Endothelial cell of umbilical vein (primary cell): ENCODE data around the gene RANBP3. TPM values are rescaled to one million over a fixed set of nuclear protein-coding genes. Genes with fewer than 3 reads are reported as not detected.

Experiments used
- BruUV-seq: library from RNA; stranded (reverse); fragments of 400-500 nt; replicated peaks from 2 replicates; lab custom pipeline; 2021; lab: Mats Ljungman, UMichigan
- CTCF ChIA-PET: fragments of 300-600, 350-600 bp; sonication (Branson Sonifier 250); formaldehyde crosslinking; loops from one replicate; lab custom pipeline; 2021; ENCODE audit warnings: antibody characterized with exemption, inconsistent platforms; lab: Charles Lee
- POLR2A ChIA-PET: fragments of 300-600, 350-600 bp; sonication (Branson Sonifier 250); formaldehyde crosslinking; loops from one replicate; lab custom pipeline; 2021; ENCODE audit warnings: antibody characterized with exemption, inconsistent platforms; lab: Charles Lee
- DNase-seq: peaks from one replicate; pipeline ENCODE4 v3.0.0-alpha.2; 2011; ENCODE audit warnings: low read depth, low spot score
- FAIRE-seq: peaks from 2 replicates; lab custom pipeline; 2011; peaks lifted over from hg19 to GRCh38; lab: Jason Lieb, UNC
- H2AFZ ChIP-seq: 2 replicates; pipeline ENCODE4 v1.6.0; 2012; ENCODE audit warnings: low read depth, low read length, control low read depth, inconsistent platforms
- H3K27ac ChIP-seq: 2 replicates; pipeline ENCODE4 v1.5.1; 2011; ENCODE audit warnings: low read depth, mild to moderate bottlenecking, control low read depth, low read length, moderate library complexity; ENCODE audit not compliant: insufficient read depth
- H3K27me3 ChIP-seq, 2 experiments: 2 replicates each; pipeline versions ENCODE4 v1.6.0 to v1.6.1; 2011; ENCODE audit warnings: low read length in 2 of 2, mixed read lengths in 1 of 2; ENCODE audit not compliant: control insufficient read depth in 2 of 2, insufficient read depth in 2 of 2
- H3K36me3 ChIP-seq, 2 experiments: 2 replicates in 1 of 2; 3 replicates in 1 of 2; pipeline ENCODE4 v1.5.1; 2011; ENCODE audit warnings: low read length in 2 of 2, mild to moderate bottlenecking in 1 of 2, moderate library complexity in 1 of 2; ENCODE audit not compliant: control insufficient read depth in 2 of 2, insufficient read depth in 2 of 2; ENCODE audit errors: extremely low read depth in 1 of 2
- H3K4me1 ChIP-seq: 3 replicates; pipeline ENCODE4 v1.5.1; 2011; ENCODE audit warnings: mild to moderate bottlenecking, low read length; ENCODE audit not compliant: control insufficient read depth, insufficient read depth; ENCODE audit errors: extremely low read depth
- H3K4me2 ChIP-seq: 2 replicates; pipeline ENCODE4 v1.6.1; 2011; ENCODE audit warnings: low read length, control low read depth, mixed read lengths; ENCODE audit not compliant: insufficient read depth
- H3K4me3 ChIP-seq, 3 experiments: fragments of 200-600 bp in 1 of 3; sonication (generic), shearing (Covaris generic) in 1 of 3; replicated peaks in 1 of 3; 2 replicates each; pipeline ENCODE4 v1.5.1; 2011 to 2016; ENCODE audit warnings: control low read depth in 3 of 3, low read length in 3 of 3, mild to moderate bottlenecking in 2 of 3, inconsistent platforms in 1 of 3, low read depth in 1 of 3, moderate library complexity in 1 of 3; ENCODE audit not compliant: insufficient read depth in 1 of 3
- H3K79me2 ChIP-seq: 2 replicates; pipeline ENCODE4 v1.6.0; 2012; ENCODE audit warnings: low read length, inconsistent platforms; ENCODE audit not compliant: control insufficient read depth, insufficient read depth
- H3K9ac ChIP-seq: replicated peaks from 2 replicates; pipeline ENCODE3; 2011; ENCODE audit warnings: low read length, control low read depth; ENCODE audit not compliant: insufficient read depth; ENCODE audit errors: extremely low read depth
- H3K9me1 ChIP-seq: replicated peaks from 3 replicates; pipeline ENCODE4 v1.6.0; 2011; ENCODE audit warnings: mild to moderate bottlenecking, low read length; ENCODE audit not compliant: control insufficient read depth, insufficient read depth; ENCODE audit errors: extremely low read depth
- H3K9me3 ChIP-seq: replicated peaks from 2 replicates; pipeline ENCODE4 v1.5.1; 2012; ENCODE audit warnings: low read length, inconsistent platforms; ENCODE audit not compliant: control insufficient read depth, insufficient read depth
- H4K20me1 ChIP-seq: replicated peaks from 2 replicates; pipeline ENCODE3; 2011; ENCODE audit warnings: mild to moderate bottlenecking, low read length; ENCODE audit not compliant: control insufficient read depth, insufficient read depth; ENCODE audit errors: extremely low read depth
- EZH2 ChIP-seq: IDR thresholded peaks from 2 replicates; pipeline ENCODE4 v1.6.1; 2012; ENCODE audit warnings: borderline replicate concordance, low read depth, mild to moderate bottlenecking, moderate library complexity, low read length, inconsistent platforms; ENCODE audit not compliant: severe bottlenecking
- FOS ChIP-seq: IDR thresholded peaks from 2 replicates; pipeline ENCODE4 v1.6.1; 2011; ENCODE audit warnings: mild to moderate bottlenecking, low read length, moderate library complexity, borderline replicate concordance; ENCODE audit not compliant: insufficient read depth
- GATA2 ChIP-seq: IDR thresholded peaks from 2 replicates; pipeline ENCODE4 v1.7.0; 2011; ENCODE audit warnings: low read depth, mild to moderate bottlenecking, moderate library complexity, mixed read lengths, low read length; ENCODE audit not compliant: insufficient read length, insufficient read depth
- JUN ChIP-seq: IDR thresholded peaks from 2 replicates; pipeline ENCODE4 v1.6.1; 2011; ENCODE audit warnings: borderline replicate concordance, low read depth; ENCODE audit not compliant: insufficient read length, insufficient read depth
- MYC ChIP-seq: IDR thresholded peaks from one replicate; pipeline ENCODE4 v1.6.1; 2011; ENCODE audit warnings: mild to moderate bottlenecking, low read depth, low read length
- POLR2A ChIP-seq: IDR thresholded peaks from 2 replicates; pipeline ENCODE4 v1.6.1; 2012; ENCODE audit warnings: low read depth, mild to moderate bottlenecking, control low read depth, low read length
- POLR2AphosphoS5 ChIP-seq: IDR thresholded peaks from 2 replicates; pipeline ENCODE4 v1.6.1; 2012; ENCODE audit warnings: low read depth, mild to moderate bottlenecking, control low read depth, low read length, moderate library complexity; ENCODE audit not compliant: insufficient read depth
- dilution Hi-C: fragments of 300-500 bp; cut with MboI; formaldehyde crosslinking; loops from one replicate; pipeline ENCODE4 v1.15.0; 2019; ENCODE audit warnings: low sequenced_read_pairs; ENCODE audit not compliant: extremely low pct_ligation_motif_present
- intact Hi-C: fragments of 100-400 bp; cut with micrococcal nuclease; formaldehyde crosslinking; loops from one replicate; pipeline ENCODE4 v1.10.0; 2022
- polyA plus RNA-seq, 4 experiments: library from polyadenylated mRNA; depleted of rRNA in 3 of 4; stranded (reverse) in 3 of 4; unstranded in 1 of 4; fragments of >200 nt; gene quantifications; 2 replicates each; pipeline versions ENCODE4 v1.2.1 to v1.2.3, GENCODE V29; 2011 to 2012; ENCODE audit warnings: missing spikeins in 1 of 4
- total RNA-seq: library from RNA; stranded (reverse); gene quantifications from 2 replicates; pipeline ENCODE4 v1.2.3, GENCODE V29; 2021
- TF ChIP-seq, protein P1 (sequence below), 2 donors: IDR thresholded peaks; 1 replicate in 1 of 2; 2 replicates in 1 of 2; pipeline ENCODE4 v1.5.1; 2011; ENCODE audit warnings: low read length in 2 of 2, mild to moderate bottlenecking in 2 of 2, moderate library complexity in 2 of 2, control low read depth in 1 of 2, inconsistent platforms in 1 of 2, low read depth in 1 of 2; ENCODE audit not compliant: insufficient read depth in 1 of 2; ENCODE audit errors: extremely low read depth in 1 of 2
- TF ChIP-seq, protein P2 (sequence below): IDR thresholded peaks from 2 replicates; pipeline ENCODE4 v1.6.1; 2011; ENCODE audit not compliant: insufficient read depth, insufficient read length

RANBP3 gene
- total and polyA plus RNA-seq, 2 donors (not counting 3 experiments of a cell fraction or from before 2014, with no cell fraction given), result 72.3 to 85.3 TPM

DNA sequence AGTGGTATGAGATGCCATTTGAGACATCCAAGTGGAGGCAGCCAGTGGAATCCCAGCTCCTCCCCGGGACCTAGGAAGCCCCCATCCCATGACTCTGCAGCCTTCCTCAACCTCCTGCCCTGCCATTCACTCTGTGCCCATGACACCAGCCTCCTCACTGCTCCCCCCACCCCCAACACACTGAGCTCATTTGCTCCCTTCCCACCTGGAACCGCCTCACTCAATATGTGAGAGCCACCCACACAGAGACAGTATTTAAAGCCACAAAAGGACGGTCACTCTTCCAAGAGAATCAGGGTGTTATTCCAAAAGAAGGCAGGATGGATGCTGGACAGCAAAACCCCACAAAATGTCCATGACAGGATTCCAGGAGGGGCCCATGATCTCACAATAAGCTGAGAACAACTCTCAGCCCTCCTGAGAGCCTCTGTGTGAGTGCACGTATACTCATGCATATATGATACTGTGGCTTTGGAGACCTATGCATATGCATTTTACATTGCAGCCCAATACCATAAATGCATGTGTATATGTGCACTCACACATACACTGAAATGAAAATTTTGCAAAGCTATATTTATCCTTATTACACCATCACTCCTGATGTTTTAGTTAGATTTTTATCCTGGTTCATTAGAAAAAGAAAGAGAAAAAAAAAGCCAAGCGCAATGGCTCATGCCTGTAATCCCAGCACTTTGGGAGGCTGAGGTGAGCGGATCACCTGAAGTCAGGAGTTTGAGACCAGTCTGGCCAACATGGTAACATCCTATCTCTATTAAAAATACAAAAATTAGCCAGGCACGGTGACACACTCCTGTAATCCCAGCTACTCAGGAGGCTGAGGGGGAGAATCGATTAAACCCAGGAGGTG lies 10.8 kb upstream of the RANBP3 start:
- DNase-seq (no peak), FAIRE-seq (no peak)
- no peak for TF ChIP-seq MYC
- TF ChIP-seq FOS, result no peak
- TF ChIP-seq GATA2, result no peak
- no peak for TF ChIP-seq JUN
- no peak for TF ChIP-seq POLR2A
- no peak for TF ChIP-seq POLR2AphosphoS5
- TF ChIP-seq EZH2, result no peak
- TF ChIP-seq, protein P1, sequence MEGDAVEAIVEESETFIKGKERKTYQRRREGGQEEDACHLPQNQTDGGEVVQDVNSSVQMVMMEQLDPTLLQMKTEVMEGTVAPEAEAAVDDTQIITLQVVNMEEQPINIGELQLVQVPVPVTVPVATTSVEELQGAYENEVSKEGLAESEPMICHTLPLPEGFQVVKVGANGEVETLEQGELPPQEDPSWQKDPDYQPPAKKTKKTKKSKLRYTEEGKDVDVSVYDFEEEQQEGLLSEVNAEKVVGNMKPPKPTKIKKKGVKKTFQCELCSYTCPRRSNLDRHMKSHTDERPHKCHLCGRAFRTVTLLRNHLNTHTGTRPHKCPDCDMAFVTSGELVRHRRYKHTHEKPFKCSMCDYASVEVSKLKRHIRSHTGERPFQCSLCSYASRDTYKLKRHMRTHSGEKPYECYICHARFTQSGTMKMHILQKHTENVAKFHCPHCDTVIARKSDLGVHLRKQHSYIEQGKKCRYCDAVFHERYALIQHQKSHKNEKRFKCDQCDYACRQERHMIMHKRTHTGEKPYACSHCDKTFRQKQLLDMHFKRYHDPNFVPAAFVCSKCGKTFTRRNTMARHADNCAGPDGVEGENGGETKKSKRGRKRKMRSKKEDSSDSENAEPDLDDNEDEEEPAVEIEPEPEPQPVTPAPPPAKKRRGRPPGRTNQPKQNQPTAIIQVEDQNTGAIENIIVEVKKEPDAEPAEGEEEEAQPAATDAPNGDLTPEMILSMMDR (IDR thresholded peaks at IDR 0.05; ENCODE audit: extremely low read depth in 1 of 2, insufficient read depth in 1 of 2, low read depth in 1 of 2, low read length in 2 of 2), result no peak
- TF ChIP-seq, protein P2, sequence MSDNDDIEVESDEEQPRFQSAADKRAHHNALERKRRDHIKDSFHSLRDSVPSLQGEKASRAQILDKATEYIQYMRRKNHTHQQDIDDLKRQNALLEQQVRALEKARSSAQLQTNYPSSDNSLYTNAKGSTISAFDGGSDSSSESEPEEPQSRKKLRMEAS, result no peak
- no peak overlapping the region for H3K27ac ChIP-seq
- H2AFZ ChIP-seq, result no peak overlapping the region
- no peaks in the 10 kb centered on the region for H3K36me3 ChIP-seq
- dilution Hi-C loops (no loop called here), intact Hi-C loops (loop anchor here (10.0 kb wide), 1 partner anchor 184 kb away; the partner anchor contains the start of gene NRTN)
- no peaks in the 10 kb centered on the region for H3K79me2 ChIP-seq
- H3K4me1 ChIP-seq, result peaks cover 21% of the 10 kb centered on the region
- ChIA-PET CTCF (interaction anchor here (1.2 to 8.5 kb wide), 10 partner anchors 9 to 185 kb away, joined by 3 to 304 read pairs (median 10); no protein-coding TSS in a partner anchor), POLR2A (no interaction called here)
- BruUV-seq, result no TSS peak
- no peaks in the 10 kb centered on the region for H3K27me3 ChIP-seq
- H3K4me2 ChIP-seq, result no peak overlapping the region
- H3K9me1 ChIP-seq, result no peaks in the 10 kb centered on the region
- H3K9ac ChIP-seq, result no peak overlapping the region
- no peaks in the 10 kb centered on the region for H3K9me3 ChIP-seq
- no peak overlapping the region for H3K4me3 ChIP-seq
- H4K20me1 ChIP-seq, result no peaks in the 10 kb centered on the region
